Fibroblast of skin of abdomen (primary cell): ENCODE data around the gene MEF2C.
"Not testable (repeated sequence)": the region's sequence is repeated elsewhere in the genome, so short reads cannot be mapped to it uniquely, and the experiment has no call there.

Source experiments
- DNase-seq: peaks from one replicate; pipeline ENCODE4 v3.0.0-alpha.2; 2013

MEF2C gene

DNA sequence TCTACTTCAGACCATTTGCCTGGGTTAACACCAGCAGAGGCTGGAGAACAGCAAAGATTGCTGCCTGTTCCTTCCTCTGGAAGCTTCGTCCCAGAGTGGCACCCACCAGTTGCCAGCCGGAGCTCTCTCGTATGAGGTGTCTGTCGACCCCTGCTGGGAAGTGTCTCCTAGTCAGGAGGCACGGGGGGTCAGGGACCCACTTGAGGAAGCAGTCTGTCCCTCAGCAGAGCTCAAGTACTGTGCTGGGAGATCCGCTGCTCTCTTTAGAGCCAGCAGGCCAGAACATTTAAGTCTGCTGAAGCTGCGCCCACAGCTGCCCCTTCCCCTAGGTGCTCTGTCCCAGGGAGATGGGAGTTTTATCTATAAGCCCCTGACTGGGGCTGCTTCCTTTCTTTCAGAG, 84.1 kb downstream of the MEF2C start:
- not testable (repeated sequence) for DNase-seq

DNA sequence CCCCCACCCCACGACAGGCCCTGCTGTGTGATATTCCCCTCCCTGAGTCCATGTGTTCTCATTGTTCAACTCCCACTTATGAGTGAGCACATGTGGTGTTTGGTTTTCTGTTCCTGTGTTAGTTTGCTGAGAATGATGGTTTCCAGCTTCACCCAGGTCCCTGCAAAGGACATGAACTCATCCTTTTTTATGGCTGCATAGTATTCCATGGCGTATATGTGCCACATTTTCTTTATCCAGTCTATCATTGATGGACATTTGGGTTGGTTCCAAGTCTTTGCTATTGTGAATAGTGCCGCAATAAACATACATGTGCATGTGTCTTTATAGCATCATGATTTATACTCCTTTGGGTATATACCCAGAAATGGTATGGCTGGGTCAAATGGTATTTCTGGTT, 89.2 kb downstream of the MEF2C start:
- DNase-seq, result not testable (repeated sequence)

DNA sequence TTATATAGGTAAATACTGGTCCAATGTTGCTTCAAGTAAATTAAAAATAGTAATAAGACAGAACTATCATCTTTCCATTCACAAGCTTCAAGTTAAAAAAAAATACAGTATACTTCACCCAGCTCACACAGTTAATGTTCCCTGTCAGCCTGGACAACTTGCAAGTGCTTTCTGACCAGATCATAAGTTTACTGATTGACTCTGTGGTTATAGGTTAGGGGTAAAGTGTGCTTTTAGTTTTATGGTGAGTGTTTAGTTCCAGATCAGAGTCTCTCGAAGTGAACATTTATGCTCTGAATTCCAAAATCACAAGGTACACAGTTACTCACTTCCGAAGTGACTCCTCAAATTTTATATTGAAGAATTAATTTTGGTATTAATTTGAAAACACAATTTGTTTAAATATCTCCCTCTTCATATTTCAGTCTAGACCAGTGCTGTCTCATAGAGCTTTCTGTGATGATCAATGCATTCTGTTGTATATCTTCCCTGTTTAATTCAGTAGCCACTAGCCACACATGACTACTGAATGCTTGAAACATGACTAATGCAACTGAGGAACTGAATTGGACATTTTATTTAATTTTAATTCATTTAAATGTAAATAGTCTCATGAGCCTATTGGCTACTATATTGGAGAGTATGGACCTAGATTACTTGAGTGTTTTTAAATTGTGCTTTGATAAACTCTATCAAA, 90.7 kb downstream of the MEF2C start:
- DNase-seq, result peak; percentile 72

DNA sequence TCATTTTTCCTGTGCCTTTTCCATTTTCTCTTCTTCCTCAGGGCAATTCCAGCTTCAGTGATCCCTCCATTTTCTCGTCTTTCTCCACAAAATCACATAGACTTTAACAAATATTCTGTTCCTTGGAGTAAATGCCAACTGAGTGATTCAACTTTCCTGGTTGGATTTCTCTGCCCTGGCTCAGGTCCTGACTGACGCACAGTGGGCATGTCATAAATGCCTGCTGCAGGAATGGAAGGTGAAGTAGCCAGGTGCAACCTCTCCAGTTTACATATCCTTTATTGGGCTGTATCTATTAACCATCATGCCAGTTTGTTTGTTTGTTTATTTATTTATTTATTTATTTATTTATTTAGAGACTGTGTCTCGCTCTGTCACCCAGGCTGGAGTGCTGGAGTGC, 95.1 kb downstream of the MEF2C start:
- no peak for DNase-seq

DNA sequence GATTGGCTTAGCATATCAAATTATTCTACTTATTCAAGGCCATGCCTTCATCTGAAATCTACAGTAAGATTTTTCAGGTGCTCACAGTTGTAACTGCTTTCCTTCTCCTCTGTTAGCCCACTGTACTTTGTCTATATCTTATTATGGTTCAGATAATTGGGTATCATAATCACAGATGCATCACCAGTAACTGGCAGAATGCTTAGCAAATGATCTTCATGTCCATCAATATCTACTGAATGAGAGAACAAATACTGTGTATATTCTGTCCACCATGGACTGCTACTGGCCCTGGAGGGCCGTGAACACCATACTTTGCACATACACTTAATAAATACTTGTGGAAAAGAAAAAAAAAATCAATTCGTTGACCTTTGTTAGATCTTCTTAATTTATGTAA, 96.2 kb downstream of the MEF2C start:
- DNase-seq, result no peak

DNA sequence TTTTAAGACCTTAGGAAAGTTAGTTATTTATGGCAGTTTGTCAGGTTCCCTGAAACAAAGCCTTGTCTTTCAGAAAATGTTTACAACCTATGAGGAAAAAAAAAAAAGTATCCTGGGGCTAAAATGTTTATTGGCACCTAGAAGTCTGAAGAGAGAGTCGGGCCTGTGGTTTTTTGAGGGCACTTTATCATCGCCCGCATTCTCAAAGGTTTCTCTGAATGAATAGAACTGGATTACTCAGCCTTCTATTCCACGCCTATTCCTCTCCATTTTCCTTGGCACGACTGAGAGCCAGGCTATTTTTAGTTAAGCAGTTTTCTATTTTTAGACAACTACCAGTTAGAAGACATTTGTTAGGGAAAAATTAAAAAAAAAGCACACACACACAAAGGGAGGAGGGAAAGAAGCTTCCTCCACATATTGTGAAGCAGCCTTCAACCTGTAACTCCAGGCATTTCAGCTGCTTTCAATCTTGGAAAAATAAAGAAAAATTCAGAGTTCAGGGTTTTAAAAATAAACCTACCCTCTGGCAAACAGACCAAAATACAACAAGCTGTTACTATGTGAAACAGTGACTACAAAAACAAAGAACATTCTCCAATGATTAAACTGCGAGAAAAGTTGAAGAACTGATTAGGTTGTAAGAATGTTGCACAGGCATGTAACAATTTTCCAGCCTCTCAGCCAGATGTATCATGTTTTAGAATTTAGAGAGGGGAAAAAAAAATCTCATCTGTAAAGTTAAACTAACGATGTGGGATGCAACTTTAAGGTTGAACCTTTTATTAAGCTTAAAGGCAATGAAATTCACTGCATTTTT, 97.0 kb downstream of the MEF2C start:
- DNase-seq, result peak; percentile 93

DNA sequence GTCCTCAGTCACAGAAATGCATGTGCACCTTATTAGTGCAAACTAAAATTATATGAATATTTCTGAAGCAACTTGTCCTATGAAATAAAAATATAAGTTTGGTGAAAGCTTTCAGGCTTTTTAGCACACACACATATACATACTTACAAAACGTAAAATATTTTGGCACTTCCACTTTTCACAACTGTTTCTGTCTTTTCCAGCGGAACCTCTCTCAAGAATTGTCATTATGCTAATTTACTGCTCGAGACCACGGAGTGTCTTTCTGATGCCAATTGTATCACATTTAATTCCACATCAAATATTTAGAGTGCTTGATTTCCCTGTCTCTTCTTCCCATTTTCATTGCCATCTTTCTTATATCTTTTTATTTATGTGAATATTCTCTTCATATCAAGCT, 100.4 kb downstream of the MEF2C start:
- no peak for DNase-seq

DNA sequence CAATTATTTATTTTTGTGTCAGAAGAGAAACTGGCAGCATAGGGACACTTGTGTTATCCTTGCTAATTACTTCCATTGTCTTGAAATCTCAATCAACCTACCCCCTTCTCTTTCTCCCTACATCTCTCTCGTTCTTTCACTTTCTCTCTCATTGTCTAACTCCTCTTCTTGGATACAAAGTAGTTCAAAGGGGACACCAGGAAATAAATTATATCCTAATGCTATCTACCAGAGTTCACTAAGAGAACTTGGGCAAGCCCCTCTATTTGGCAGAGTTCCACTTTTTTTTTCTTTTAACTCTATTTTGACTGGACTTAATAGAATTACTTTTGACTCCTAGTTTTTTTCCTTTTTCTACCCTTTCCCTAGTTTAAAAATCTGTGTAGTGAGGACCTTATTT, 102.2 kb downstream of the MEF2C start:
- DNase-seq, result no peak

DNA sequence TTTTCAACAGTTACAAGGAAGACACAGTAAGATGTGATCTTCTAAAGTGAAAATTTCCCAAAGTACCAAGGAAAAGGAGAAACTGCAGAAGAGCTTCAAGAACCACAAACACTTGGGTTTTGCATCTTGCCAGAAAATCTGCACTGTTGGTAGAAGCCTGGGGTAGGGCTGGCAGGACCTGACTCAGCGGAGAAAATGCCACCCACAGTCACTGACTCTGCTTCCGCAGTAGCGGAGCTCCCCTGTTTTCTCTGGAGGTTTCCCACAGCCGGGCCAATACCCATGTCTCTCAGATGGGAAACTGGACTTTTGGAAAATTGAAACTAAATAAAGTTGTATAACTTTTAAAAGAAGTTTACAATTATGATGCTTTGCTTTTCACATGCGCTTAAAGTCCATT, 104.2 kb downstream of the MEF2C start:
- DNase-seq, result no peak

DNA sequence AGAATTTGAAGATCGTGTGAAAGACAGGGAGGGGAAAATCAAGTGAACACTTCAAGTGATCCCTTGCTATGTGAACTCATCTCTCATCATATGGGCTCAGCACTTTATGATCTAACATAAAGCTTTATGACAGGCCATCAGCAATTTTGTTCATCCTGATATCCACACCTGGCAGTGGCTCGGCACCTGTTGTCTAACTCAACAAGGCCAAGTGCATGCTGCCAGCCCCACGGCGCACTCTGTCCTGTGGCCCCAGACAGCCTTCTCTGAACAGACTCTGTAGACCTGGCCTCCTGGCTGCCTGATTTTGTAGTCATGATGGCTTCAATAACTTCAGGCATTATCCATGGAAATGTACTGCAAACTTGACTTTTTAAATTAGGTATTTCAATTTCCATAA, 106.3 kb downstream of the MEF2C start:
- no peak for DNase-seq

DNA sequence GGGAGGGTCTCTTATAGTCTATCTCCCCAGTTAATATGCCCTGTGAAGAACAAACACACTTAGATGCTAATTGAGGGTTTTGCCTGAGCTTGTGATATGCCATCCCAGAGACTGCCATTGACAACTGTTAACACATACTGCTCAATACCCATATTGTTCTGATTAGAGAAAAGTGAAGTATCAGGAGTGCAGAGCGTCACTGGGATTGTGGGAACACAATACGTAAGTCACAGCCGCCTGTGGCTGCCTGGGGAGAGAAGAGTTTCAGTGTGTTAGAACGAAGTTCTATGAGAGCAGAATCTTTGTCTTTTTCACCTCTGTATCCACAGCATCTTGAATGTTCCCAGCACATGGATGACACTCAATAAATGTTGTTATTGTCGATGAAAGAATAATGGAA, 110.2 kb downstream of the MEF2C start:
- no peak for DNase-seq

DNA sequence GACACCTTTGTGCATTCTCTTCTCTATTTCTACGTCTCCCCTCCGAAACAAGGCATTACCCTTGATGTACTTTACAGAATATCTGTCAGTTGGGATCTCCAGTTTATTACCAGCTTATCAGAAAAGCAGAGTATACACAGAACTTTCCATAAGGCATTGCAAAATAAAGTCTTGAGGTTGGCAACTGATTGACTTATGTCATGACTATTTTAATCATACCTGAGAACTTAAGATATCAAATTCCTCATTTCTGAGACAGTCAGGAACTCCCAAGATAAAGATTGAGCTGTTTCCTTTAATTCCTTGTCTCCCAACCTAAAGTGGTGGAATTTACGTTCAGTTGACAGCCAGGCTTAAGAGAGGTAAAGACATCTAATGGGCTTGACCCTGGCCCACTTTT, 110.9 kb downstream of the MEF2C start:
- no peak for DNase-seq

DNA sequence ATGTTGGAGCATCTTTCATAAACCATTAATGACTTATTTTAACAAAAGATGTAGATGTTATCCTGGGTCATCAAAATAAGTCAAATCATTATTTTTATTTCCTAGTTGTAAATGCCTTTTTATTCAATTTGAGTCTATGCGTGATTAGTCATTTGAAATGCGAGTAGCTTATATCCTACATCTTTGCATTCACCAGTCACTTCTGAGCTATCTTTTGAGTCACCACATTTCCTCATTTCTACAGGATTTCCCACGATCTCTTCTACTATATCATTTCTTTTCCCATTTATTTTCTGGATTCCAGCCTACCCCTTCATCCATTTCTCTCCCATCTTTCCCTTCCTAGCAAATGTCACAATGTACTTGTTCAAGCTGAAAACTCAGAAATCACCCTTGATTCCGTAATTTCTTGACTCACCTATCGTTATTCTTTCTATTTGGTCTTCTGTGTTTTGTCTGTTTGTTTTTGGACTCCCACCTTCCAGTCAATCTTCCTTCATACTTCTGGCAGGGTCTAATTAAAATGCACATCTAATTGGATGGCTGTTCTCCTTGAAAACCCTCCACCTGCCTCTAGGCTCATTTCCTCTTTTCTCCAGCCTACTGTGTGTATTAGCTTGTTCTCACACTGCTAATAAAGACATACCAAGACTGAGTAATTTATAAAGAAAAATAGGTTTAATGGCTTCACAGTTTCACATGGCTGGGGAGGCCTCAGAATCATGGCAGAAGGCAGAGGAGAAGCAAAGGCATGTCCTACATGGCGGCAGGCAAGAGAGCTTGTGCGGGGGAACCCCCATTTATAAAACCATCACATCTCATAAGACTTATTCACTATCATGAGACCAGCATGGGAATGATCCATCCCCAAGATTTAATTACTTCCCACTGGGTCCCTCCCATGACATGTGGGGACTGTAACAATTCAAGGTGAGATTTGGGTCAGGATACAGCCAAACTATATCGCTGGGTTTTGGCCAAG, 112.4 kb downstream of the MEF2C start:
- DNase-seq, result peak; percentile 59

DNA sequence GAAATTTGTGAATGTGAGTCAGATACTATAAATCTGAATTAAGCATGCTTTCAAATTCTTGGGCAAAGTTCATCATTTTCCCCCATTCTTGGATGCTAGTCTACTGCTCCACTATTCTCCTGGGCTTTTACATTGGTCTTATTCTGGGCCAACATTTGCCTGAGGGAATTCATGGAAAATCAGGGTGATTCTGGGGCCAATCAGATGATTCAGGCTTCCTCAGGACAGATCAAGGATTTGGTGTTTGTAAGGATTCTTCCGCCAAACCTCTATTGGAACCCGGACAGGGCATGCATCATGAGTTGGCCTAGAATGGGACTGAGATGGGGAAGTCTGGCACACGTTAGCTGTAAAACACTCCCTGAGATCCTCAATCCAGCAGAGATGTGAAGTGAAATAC, 113.8 kb downstream of the MEF2C start:
- DNase-seq, result peak; percentile 73

DNA sequence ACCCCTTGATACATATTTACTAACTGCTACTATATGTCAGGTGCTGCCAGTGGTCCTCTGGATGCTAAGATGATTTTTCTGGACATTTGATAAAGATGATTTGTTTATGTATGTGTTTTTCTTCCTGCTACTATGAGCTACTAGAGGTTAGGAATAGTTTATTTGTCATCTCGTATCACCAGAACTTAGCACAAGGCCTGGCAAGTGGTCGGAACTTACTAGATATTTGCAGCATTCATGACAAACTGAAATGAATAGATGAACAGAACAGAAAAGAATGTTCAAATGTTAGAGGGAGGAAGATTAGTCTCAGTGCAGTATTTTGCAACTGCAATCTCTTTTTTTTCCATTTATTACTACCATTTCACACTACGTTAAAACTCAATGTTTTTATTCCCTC, 114.6 kb downstream of the MEF2C start:
- DNase-seq, result no peak

DNA sequence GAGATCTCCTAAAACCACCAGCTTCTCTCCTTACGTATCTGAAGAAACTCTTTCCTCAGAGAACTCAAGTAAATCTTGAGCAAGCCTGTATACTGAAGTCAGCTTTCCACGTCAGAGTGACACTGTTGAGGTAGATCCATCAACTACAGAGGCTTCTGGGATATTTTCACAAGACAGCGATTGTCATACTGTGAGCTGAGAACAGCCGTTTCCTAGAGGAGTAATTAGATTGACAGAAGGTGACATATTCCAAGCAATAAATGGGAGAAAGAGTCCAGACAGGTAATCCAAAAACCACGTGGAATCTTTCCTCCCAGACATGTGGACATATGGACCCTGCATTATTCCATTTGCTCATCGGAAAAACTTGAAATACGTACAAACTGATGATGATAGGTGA, 117.2 kb downstream of the MEF2C start:
- no peak for DNase-seq

DNA sequence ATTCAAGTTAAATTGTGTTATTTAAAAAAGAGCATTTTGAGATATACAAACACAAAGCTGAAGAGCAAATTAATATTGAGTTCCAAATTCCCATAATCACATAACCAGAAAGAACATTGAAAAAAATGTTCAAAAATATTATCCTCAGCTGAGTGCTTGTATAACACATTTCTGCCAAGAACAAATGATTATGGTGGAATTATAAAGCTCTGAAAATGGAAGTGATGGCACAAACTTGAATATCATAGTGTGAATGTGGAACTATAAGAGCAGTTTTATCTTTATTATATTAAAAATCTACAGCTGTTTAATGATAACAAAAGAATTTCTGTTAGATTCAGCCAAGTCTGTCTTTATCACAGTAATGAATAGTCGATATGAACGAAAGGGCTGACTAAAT, 117.8 kb downstream of the MEF2C start:
- no peak for DNase-seq

DNA sequence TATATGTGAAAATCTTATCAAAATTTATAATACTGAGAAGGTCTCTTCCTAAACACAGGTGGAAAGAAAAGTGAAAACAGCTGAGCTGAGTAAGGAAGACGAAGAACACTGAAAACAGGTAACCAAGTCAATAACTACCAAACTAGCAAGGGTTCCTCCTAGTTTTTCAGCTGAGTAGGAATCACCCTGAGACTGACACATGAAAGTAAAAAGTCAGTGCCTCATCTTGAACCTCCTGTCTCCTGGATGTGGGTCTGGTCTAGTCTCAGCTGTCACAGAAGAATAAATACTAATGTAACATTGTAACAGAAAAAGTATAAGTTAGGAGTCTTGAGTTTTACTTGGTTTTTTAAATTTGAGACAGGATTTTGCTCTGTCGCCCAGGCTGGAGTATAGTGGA, 121.0 kb downstream of the MEF2C start:
- no peak for DNase-seq

DNA sequence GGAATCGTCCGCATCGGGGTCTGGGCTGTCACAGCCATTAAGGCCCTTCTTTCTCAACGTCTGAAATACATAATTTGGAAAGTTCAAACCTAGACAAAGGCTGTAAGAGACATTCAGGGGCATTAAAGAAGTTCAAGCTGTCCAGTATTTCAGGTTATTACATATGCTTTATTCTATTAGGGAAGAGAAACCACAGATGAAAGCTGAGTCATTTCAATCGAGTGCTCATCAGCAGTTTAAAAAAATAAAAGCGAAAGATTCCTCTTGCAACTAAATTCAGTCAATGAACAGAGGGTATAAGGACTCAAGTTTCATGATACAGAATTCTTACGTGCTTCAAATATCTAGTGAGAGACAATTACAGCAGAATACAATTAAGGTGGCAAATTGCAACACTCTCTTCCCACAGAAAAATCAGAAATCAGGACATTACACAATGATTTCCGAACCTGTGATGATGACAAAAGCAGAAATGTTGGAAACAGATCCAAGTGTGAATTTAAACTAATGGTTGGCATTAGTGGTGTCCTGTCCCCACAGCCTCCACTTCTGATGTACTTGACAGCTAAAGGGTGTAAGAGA, 121.6 kb downstream of the MEF2C start:
- peak; percentile 60 for DNase-seq

DNA sequence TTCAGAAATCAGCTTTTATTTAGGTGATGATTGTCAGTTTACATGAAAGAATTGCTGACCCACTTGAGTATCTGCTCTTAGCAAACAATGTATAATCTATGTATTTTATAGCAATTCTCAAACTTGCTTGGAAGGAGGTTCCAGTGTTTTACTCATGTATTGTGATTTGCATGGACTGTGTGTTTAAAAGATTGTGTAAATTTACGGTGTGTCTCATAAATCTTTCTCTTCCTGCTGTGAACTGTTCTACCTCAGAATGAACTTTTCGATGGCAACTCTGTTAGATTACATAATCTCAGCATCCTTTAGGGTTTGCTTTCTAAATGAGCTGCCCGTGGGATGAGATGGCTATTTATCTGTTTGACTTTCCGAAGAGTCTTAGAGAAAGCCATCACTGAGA, 122.5 kb downstream of the MEF2C start:
- DNase-seq, result no peak

DNA sequence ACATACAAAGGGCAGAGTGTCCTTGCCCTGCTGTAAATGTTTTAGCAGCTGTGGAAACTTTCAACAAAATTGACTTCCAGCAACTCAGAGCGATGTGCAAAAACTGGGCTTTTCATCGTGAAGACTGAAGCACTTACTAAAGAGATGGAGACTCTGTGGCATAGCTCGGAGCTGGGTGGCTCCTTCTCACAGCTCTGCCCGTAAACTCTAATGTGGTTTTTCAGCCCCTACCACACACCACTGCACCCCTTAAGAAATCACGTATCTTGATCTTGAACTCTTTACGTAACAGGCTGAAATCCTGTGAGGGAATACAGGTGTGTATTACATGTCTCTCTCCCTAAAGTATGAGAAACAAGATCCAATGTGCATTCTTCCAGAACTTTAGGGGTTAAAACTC, 124.4 kb downstream of the MEF2C start:
- no peak for DNase-seq

DNA sequence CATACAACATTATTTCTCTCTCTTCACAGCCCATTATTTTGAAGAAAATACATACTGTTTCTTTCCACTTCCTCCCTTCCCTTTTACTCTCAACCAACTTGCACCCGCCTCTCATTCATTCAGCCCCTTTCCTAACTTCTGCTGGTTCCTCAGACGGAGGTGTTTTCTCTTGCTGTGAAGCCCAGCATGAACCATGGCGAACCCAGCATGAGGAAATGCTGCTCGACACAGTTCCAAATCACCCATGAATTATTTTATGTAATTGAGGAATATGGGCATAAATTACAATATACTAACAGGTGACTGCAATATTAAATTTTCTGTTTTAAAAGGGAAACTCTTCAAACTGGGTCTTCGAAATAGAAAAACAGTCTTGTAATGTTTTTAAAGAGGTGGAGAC, 124.8 kb downstream of the MEF2C start:
- no peak for DNase-seq

DNA sequence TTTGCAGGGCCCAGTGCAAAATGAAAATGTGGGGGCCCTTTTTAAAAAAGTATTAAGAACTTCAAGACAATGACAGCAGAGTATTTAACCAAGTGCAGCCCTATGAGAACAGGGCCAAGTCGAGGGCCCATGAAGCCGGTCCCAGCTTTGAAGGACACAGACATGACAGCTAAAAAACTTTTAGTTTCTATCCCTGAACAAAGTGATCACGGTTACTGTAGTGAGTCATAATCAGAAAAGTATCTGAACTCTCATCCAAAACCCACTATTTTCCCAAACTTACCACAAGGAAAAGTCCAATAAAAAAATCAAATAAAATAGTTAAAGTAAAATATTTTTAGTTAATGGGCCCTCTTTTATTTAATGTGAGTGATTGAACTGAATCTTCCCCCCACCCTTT, 126.0 kb downstream of the MEF2C start:
- DNase-seq, result no peak
